Hepatocyte (in vitro differentiated cells): ENCODE results near the gene GNG7.
"Not testable (repeated sequence)": the region's sequence is repeated elsewhere in the genome, so short reads cannot be mapped to it uniquely, and the experiment has no call there.

Experiments used
- EZH2 ChIP-seq: fragments of 200-600 bp; sonication (generic); IDR thresholded peaks from 2 replicates; pipeline ENCODE4 v1.6.1; 2016; ENCODE audit warnings: antibody characterized with exemption, mild to moderate bottlenecking, borderline replicate concordance
- EZH2phosphoT487 ChIP-seq: fragments of 200-600 bp; sonication (generic); IDR thresholded peaks from one replicate; pipeline ENCODE4 v1.6.1; 2018; ENCODE audit warnings: antibody characterized with exemption, mild to moderate bottlenecking, low read depth, moderate library complexity; ENCODE audit not compliant: unreplicated experiment, severe bottlenecking
- TF ChIP-seq, protein P1 (sequence below): fragments of 200-600 bp; sonication (generic); IDR thresholded peaks from 2 replicates; pipeline ENCODE4 v1.5.1; 2016; ENCODE audit warnings: antibody characterized with exemption, mild to moderate bottlenecking; ENCODE audit not compliant: poor library complexity

DNA sequence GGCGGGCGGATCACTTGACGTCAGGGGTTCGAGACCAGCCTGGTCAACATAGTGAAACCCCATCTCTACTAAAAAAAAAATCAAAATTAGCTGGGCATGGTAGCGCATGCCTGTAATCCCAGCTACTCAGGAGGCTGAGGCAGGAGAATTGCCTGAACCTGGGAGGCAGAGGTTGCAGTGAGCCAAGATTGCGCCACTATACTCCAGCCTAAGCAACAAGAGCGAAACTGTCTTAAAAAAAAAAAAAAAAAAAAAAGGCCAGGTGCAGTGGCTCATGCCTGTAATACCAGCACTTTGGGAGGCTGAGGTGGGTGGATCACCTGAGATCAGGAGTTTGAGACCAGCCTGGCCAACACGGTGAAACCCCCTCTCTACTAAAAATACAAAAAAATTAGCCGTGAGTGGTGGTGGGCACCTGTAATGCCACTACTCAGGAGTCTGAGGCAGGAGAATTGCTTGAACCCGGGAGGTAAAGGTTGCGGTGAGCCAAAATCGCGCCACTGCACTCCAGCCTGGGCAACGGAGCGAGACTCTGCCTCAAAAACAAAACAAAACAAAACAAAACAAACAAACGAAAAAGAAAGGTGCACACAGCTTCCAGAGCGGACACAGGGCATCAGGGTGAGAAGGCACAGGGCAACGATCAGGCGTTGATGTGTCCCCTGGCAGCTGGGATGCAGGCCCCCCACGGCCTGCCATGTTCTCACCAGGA is 156.9 kb downstream of the GNG7 start:
- TF ChIP-seq, protein P1, sequence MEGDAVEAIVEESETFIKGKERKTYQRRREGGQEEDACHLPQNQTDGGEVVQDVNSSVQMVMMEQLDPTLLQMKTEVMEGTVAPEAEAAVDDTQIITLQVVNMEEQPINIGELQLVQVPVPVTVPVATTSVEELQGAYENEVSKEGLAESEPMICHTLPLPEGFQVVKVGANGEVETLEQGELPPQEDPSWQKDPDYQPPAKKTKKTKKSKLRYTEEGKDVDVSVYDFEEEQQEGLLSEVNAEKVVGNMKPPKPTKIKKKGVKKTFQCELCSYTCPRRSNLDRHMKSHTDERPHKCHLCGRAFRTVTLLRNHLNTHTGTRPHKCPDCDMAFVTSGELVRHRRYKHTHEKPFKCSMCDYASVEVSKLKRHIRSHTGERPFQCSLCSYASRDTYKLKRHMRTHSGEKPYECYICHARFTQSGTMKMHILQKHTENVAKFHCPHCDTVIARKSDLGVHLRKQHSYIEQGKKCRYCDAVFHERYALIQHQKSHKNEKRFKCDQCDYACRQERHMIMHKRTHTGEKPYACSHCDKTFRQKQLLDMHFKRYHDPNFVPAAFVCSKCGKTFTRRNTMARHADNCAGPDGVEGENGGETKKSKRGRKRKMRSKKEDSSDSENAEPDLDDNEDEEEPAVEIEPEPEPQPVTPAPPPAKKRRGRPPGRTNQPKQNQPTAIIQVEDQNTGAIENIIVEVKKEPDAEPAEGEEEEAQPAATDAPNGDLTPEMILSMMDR: not testable (repeated sequence)
- TF ChIP-seq EZH2, EZH2phosphoT487: not testable (repeated sequence)
